H1 (cell line): ENCODE data around the gene BOK. TPM values are rescaled to one million over a fixed set of nuclear protein-coding genes. Genes with fewer than 3 reads are reported as not detected.

Experiments used
- RAD21 ChIP-seq, 2 experiments: IDR thresholded peaks in 1 of 2; conservative IDR thresholded peaks in 1 of 2; 2 replicates each; pipeline ENCODE4 v1.6.1; 2011; ENCODE audit warnings: low read depth in 2 of 2, low read length in 2 of 2, improper control_type of control experiment in 1 of 2, inconsistent platforms in 1 of 2, mild to moderate bottlenecking in 1 of 2, moderate library complexity in 1 of 2
- polyA plus RNA-seq, 7 experiments: library from polyadenylated mRNA; depleted of rRNA in 3 of 7; stranded (reverse) in 5 of 7; unstranded in 2 of 7; fragments of >200 nt in 5 of 7; fragments of 200-250 nt in 2 of 7; gene quantifications; 1 replicate in 5 of 7; 2 replicates in 1 of 7; 4 replicates in 1 of 7; pipeline versions ENCODE4 v1.2.1 to v1.2.3, GENCODE V29; 2011 to 2013; ENCODE audit warnings: missing spikeins in 2 of 7, mixed read lengths in 2 of 7
- total RNA-seq: library from RNA; stranded (reverse); fragmentation: NEBNext Ultra II Directional; extraction: Animal tissue kit (Norgen Biotek cat#: 25700); gene quantifications from 2 replicates; pipeline ENCODE4 v1.2.1, GENCODE V29; 2021

Gene BOK
- total and polyA plus RNA-seq, 2 of the 8 experiments (the other 6 are each of a cell fraction or from before 2014, with no cell fraction given): 33.7 to 37.6 TPM

DNA sequence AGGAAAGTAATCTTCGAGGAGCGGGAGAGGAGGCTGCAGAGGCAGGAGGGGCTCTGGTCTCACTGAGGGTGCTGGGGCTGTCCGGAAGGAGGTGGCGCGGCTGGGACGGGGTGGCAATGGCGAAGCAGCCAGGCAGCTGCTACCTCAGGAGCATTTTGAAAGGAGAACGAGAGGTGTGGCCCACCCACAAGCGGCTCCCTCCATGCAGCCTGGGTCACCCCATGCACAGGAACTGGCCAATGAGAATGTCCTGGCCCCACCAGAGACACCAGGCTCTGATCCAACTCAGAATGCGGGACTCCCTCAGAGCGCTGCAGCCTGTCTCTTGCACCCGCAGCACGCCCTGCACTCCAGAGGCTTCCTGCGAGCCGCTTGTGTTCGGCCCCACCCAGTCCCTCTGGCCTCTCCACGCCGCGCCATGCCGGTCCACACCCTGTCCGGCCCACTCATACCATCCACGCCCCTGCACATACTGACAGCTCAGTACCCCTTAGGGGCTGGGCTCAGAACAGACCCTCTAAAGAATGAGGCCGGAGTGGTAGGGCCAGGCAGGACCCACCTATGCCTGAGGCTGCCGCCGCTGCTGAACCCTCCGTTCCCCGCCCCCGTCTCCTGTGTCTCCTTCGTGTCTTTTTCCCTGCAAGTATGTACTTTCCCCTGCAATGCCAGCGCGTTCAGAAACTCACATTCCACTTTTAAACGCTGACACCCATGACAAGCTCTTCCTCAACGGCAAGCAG lies 6.4 kb upstream of the BOK start (continued):
- TF ChIP-seq RAD21 (IDR thresholded peaks at IDR 0.05 in 1 of 2, conservative IDR thresholded peaks at IDR 0.05 in 1 of 2; ENCODE audit: low read depth in 2 of 2, low read length in 2 of 2): no peak
